PC-9 (cell line): ENCODE data around the gene KIAA0040. TPM values are rescaled to one million over a fixed set of nuclear protein-coding genes. Genes with fewer than 3 reads are reported as not detected.

Experiments
- BruUV-seq: library from RNA; stranded (reverse); fragments of 400-500 nt; replicated peaks from 2 replicates; lab custom pipeline; 2021; lab: Mats Ljungman, UMichigan
- CTCF ChIA-PET: fragments of 300-600 bp; sonication (Branson Sonifier 250); formaldehyde crosslinking; loops from one replicate; lab custom pipeline; 2022; ENCODE audit warnings: antibody characterized with exemption; lab: Charles Lee
- POLR2A ChIA-PET: fragments of 300-600 bp; sonication (Branson Sonifier 250); formaldehyde crosslinking; loops from one replicate; lab custom pipeline; 2022; ENCODE audit warnings: antibody characterized with exemption; ENCODE audit not compliant: unreplicated experiment; lab: Charles Lee
- DNase-seq, 2 experiments: peaks; one replicate each; pipeline versions ENCODE4 v3.0.0 to v3.0.0-alpha.2; 2015 to 2022; ENCODE audit warnings: mixed read lengths in 1 of 2
- H2AFZ ChIP-seq: fragments of 200-600 bp; sonication (generic); 2 replicates; pipeline ENCODE4 v1.8.1; 2017; ENCODE audit warnings: antibody characterized with exemption
- H3F3A ChIP-seq: fragments of 200-600 bp; sonication (generic); 2 replicates; pipeline ENCODE4 v1.8.1; 2017; ENCODE audit warnings: antibody characterized with exemption, mild to moderate bottlenecking, low read depth; ENCODE audit not compliant: insufficient read depth
- H3K27ac ChIP-seq: fragments of 200-600 bp; sonication (generic); 2 replicates; pipeline ENCODE4 v1.6.1; 2016; ENCODE audit warnings: mixed run types
- H3K27me3 ChIP-seq: fragments of 200-600 bp; sonication (generic); 2 replicates; pipeline ENCODE4 v1.6.1; 2016; ENCODE audit warnings: low read depth, mixed run types; ENCODE audit not compliant: insufficient read depth
- H3K36me3 ChIP-seq: fragments of 200-600 bp; sonication (generic); 2 replicates; pipeline ENCODE4 v1.6.1; 2016; ENCODE audit warnings: low read depth, mixed run types
- H3K4me1 ChIP-seq: fragments of 200-600 bp; sonication (generic); replicated peaks from 2 replicates; pipeline ENCODE4 v1.6.1; 2016; ENCODE audit warnings: mixed run types; ENCODE audit not compliant: insufficient read depth
- H3K4me2 ChIP-seq: fragments of 200-600 bp; sonication (generic); 2 replicates; pipeline ENCODE4 v1.6.1; 2017; ENCODE audit warnings: mixed run types
- H3K4me3 ChIP-seq: fragments of 200-600 bp; sonication (generic); 2 replicates; pipeline ENCODE4 v1.6.1; 2016; ENCODE audit warnings: mixed run types
- H3K79me2 ChIP-seq: fragments of 200-600 bp; sonication (generic); 2 replicates; pipeline ENCODE4 v1.6.1; 2017; ENCODE audit warnings: low read depth, mixed run types
- H3K9me2 ChIP-seq: fragments of 200-600 bp; sonication (generic); 2 replicates; pipeline ENCODE4 v1.8.1; 2017; ENCODE audit warnings: mild to moderate bottlenecking; ENCODE audit not compliant: insufficient read depth
- H3K9me3 ChIP-seq: fragments of 200-600 bp; sonication (generic); 2 replicates; pipeline ENCODE4 v1.8.1; 2016; ENCODE audit warnings: low read depth; ENCODE audit not compliant: insufficient read depth
- H4K20me1 ChIP-seq: fragments of 200-600 bp; sonication (generic); 2 replicates; pipeline ENCODE4 v1.8.1; 2017; ENCODE audit not compliant: insufficient read depth
- EZH2 ChIP-seq: fragments of 200-600 bp; sonication (generic); IDR thresholded peaks from 2 replicates; pipeline ENCODE4 v1.8.0; 2017; ENCODE audit warnings: antibody characterized with exemption, low read depth
- intact Hi-C: fragments of 100-400 bp; cut with micrococcal nuclease; formaldehyde crosslinking; loops from one replicate; pipeline ENCODE4 v1.10.0; 2022; ENCODE audit not compliant: unreplicated experiment
- total RNA-seq: library from RNA; stranded (reverse); gene quantifications from 2 replicates; pipeline ENCODE4 v1.2.3, GENCODE V29; 2021
- TF ChIP-seq, protein P1 (sequence below): fragments of 200-600 bp; sonication (generic); conservative IDR thresholded peaks from 2 replicates; pipeline ENCODE4 v1.6.1; 2017; ENCODE audit warnings: mixed run types, antibody characterized with exemption, mild to moderate bottlenecking, moderate library complexity

Gene KIAA0040
- total RNA-seq, 1 experiment from 2014 or later = 8.8 TPM

DNA sequence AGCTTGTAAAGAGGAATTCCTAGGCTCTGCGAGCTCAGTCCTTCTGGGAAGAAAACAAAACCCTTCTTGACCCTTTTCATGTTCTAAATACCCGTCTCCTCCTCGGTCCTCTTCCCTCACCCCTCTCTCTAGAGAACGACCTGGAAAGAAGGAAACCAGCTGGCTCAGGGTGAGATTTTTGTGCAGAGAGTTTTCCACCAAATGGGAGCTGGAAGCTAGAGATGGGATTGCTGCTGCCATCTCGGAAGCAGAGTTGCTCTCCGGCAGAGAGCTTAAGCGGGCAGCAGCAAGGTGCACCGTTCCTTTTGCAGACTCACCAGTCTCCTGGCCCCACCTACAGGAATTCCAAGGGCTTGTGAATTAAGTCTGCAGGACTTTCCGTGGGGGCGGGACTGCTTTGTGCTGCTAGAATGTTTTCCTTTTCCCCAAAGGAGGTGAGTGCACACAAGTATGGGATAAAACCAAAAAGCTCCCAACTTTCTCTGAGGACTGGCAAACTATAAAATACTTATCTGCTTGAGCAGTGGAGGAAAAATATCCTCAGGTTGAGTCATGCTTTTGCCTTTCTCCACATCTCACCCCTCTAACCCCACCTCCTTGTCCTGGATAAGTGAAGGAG lies 29.1 kb upstream of the KIAA0040 start:
- no TSS peak for BruUV-seq
- CTCF ChIA-PET = interaction anchor here (1.1 to 1.3 kb wide), 2 partner anchors 65 to 67 kb away, joined by 4 to 5 read pairs; no protein-coding TSS in a partner anchor
- peak in 1 of 2 experiments; percentile 37 for DNase-seq
- Histone ChIP-seq H3K4me2 (no peak overlapping the region), H3K79me2 (no peaks in the 10 kb centered on the region), H4K20me1 (no peaks in the 10 kb centered on the region), H3K9me2 (no peaks in the 10 kb centered on the region), H3K36me3 (no peaks in the 10 kb centered on the region), H3K9me3 (no peaks in the 10 kb centered on the region), H3K4me1 (peaks cover 28% of the 10 kb centered on the region), H3K27me3 (no peaks in the 10 kb centered on the region), H3F3A (0 out of 2 replicates have a peak, but pooled peaks cover 5% of the 10 kb centered on the region), H3K27ac (no peak overlapping the region), H3K4me3 (no peak overlapping the region), H2AFZ (no peak overlapping the region)
- POLR2A ChIA-PET = interaction anchor here (0.6 kb wide), 1 partner anchor 30 kb away, joined by 7 read pairs; no protein-coding TSS in a partner anchor
- TF ChIP-seq, protein P1, sequence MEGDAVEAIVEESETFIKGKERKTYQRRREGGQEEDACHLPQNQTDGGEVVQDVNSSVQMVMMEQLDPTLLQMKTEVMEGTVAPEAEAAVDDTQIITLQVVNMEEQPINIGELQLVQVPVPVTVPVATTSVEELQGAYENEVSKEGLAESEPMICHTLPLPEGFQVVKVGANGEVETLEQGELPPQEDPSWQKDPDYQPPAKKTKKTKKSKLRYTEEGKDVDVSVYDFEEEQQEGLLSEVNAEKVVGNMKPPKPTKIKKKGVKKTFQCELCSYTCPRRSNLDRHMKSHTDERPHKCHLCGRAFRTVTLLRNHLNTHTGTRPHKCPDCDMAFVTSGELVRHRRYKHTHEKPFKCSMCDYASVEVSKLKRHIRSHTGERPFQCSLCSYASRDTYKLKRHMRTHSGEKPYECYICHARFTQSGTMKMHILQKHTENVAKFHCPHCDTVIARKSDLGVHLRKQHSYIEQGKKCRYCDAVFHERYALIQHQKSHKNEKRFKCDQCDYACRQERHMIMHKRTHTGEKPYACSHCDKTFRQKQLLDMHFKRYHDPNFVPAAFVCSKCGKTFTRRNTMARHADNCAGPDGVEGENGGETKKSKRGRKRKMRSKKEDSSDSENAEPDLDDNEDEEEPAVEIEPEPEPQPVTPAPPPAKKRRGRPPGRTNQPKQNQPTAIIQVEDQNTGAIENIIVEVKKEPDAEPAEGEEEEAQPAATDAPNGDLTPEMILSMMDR = no peak
- TF ChIP-seq EZH2 = no peak
- intact Hi-C loops = loop anchor here (2.0 kb wide), 1 partner anchor 69 kb away; no protein-coding TSS in a partner anchor

DNA sequence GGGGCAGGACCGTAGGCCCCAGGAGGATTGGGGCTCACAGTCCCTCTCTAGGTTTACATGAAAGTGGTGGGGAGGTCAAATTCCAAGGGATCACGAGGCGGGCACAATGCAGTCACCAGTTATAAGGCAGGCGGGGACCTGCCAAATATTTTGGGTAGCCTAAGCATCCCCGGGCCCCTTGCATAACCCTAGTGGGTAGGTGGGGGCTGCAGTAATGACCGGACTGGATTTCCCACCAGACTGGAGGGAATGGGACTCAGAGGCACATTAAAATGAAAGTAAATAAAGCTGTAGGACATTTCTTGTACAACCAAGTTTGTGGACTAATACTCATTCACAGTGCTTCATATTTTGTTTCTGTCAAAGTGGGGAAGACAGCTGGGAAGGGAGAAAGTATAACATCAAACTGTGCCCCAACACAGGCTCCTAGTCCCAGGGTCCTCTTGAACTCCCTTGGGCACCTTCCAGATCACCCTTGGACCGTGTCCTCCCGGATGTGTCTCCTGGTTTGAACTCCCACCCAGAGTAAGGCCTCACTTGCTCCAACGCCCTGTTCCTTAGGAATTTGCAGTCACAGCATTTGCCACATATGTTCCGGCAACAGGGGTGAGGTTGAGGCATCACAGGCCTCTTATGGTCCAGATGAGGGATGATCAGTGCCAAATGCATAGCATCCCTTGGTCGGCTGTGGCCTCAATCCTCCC lies 28.4 kb upstream of the KIAA0040 start:
- Histone ChIP-seq H3K36me3 (no peaks in the 10 kb centered on the region), H3K9me3 (no peaks in the 10 kb centered on the region), H3K27ac (no peak overlapping the region), H3F3A (0 out of 2 replicates have a peak, but pooled peaks cover 5% of the 10 kb centered on the region), H3K4me1 (peaks cover 28% of the 10 kb centered on the region), H4K20me1 (no peaks in the 10 kb centered on the region), H2AFZ (no peak overlapping the region), H3K79me2 (no peaks in the 10 kb centered on the region), H3K27me3 (no peaks in the 10 kb centered on the region), H3K4me3 (no peak overlapping the region), H3K4me2 (no peak overlapping the region), H3K9me2 (no peaks in the 10 kb centered on the region)
- intact Hi-C loops = loop anchor here (2.0 kb wide), 1 partner anchor 68 kb away; no protein-coding TSS in a partner anchor
- POLR2A ChIA-PET = no interaction called here
- TF ChIP-seq EZH2 = no peak
- TF ChIP-seq, protein P1 = no peak
- no peak for DNase-seq
- BruUV-seq = no TSS peak
- CTCF ChIA-PET = interaction anchor here (1.1 to 1.3 kb wide), 2 partner anchors 64 to 66 kb away, joined by 4 to 5 read pairs; no protein-coding TSS in a partner anchor

- Histone ChIP-seq H3K4me3 (no peak overlapping the region), H3K36me3 (no peaks in the 10 kb centered on the region), H3K9me3 (no peaks in the 10 kb centered on the region), H3K27me3 (no peaks in the 10 kb centered on the region), H3K9me2 (no peaks in the 10 kb centered on the region), H4K20me1 (no peaks in the 10 kb centered on the region), H3K4me1 (peaks cover 28% of the 10 kb centered on the region), H3K4me2 (no peak overlapping the region), H2AFZ (no peak overlapping the region), H3K27ac (peak overlapping the region; percentile 36; the same call in 1 of the 2 replicates), H3K79me2 (no peaks in the 10 kb centered on the region), H3F3A (0 out of 2 replicates have a peak, but pooled peaks cover 5% of the 10 kb centered on the region)
- intact Hi-C loops = loop anchor here (2.0 kb wide), 1 partner anchor 67 kb away; no protein-coding TSS in a partner anchor
- no peak for TF ChIP-seq EZH2
- no peak for DNase-seq
- ChIA-PET POLR2A (no interaction called here), CTCF (no interaction called here)
- BruUV-seq = no TSS peak
These were observed 27.2 kb upstream of the KIAA0040 start for GRCh38 chr1:175219774-175220173.
